GM19467 (cell line): ENCODE results near the gene SLC34A2.

Experiments
- ATAC-seq: cut with Tn5 transposase; IDR thresholded peaks from one replicate; pipeline ENCODE4 v1.9.1; 2021; ENCODE audit warnings: mild to moderate bottlenecking, moderate library complexity; ENCODE audit not compliant: unreplicated experiment

SLC34A2 gene

DNA sequence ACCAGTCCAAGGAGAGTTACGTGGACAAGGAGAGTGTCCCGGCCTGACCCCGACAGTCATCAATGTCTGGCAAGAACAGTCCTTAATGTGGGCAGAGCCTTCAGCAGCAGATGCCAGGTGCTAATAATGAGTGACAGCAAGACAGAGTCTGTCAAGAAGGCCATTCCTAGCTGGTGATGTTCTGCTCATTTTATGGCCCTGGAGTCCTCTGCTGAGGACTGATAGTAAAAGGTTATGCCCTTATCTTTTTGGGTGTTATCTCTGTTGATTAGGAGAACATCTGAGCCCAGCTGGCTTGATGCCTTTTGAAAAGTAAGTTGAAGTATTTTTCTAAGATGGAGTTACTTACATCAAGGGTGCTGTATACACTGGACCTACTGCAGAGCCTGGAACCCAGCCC lies 67.3 kb downstream of the SLC34A2 start:
- no peak for ATAC-seq

DNA sequence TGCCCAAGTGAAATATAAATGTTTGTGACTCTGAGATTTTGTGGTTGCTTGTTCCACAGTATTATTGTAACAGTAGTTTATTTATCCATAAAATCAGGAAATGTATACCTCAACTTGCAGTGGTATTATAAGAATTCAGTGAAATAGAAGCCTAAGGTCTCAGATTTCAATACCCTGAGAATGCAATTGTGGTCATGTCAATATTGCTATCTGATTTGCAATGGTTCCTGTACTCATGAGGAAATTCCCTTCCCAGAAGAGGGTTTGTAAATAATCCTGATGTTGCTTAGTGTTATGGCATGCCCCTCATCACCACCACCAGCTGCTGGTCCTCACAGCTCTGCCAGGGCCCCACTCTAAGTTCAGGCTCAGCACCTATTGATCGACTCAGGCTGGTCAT lies 67.8 kb downstream of the SLC34A2 start:
- ATAC-seq = no peak

DNA sequence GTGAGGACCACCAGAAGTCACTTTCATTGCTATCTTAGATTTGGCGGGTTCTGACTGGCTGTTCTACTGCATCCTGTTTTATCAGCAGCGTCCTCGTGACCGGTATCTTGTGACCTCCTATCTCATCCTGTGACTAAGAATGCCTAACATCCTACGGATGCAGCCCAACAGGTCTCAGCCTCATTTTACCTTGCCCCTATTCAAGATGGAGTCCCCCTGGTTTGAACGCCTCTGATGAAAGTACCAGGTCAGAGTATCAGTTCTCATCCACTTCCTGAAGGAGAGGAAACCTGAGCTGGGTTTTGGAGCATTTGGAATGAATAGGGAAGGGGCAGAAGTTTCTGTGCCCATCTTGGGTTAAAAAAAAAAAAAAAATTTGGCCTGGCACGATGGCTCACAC lies 70.2 kb downstream of the SLC34A2 start:
- no peak for ATAC-seq

DNA sequence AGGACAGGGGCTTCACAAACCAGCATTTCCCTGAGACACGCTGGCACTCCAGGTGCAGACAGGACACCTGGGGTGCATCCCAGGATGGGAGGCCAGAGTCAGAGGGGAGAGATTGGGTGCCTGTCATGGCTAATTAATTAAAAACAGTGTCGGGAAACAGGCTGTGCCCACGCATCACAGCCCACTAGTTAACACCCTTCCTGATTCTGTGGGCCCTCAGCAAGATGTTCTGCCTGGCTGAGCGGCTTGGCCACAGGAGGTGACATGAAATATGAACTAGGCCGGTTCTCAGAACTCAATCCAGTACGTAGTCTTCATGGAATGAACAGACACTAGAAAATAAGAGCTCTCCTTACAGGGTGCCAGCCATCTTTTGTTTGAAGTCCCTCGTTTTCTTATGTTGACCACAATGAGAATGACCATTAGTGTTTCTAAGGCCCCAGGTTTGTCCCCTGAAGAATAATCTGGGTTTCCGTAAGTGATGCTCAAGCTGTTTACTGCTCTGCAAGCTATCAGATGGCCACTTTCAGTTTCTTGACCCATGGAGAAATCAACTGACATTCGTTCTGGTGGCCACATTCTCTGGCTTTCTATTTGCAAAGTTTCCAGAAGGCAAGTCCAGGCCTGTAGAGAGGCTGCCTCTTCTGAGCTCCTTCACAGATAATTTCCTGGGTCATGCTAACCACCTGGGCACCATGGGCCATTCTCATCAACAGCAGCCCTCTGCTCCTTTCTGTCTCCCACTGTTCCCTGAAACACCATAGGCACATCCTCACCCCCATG lies 72.3 kb downstream of the SLC34A2 start:
- ATAC-seq = no peak
